CD14-positive monocyte (primary cell): ENCODE measurements around the gene STRN3. TPM values are rescaled to one million over a fixed set of nuclear protein-coding genes. Genes with fewer than 3 reads are reported as not detected.

Source experiments
- DNase-seq, 3 donors: peaks; one replicate each; pipeline ENCODE4 v3.0.0-alpha.2; 2011 to 2022
- H2AFZ ChIP-seq: 2 replicates; pipeline ENCODE4 v1.6.0; 2012; ENCODE audit warnings: mild to moderate bottlenecking, low read depth, low read length, inconsistent platforms; ENCODE audit not compliant: insufficient read depth, poor library complexity, severe bottlenecking
- H3K27ac ChIP-seq, 2 donors: 1 replicate in 1 of 2; 2 replicates in 1 of 2; pipeline ENCODE4 v1.5.1; 2012 to 2013; ENCODE audit warnings: low read length in 2 of 2, control low read depth in 1 of 2, inconsistent platforms in 1 of 2, low read depth in 1 of 2, mild to moderate bottlenecking in 1 of 2
- H3K27me3 ChIP-seq, 2 donors: one replicate each; pipeline versions ENCODE4 v1.6.0 to v1.6.1; 2011 to 2013; ENCODE audit warnings: low read length in 2 of 2; ENCODE audit not compliant: control insufficient read depth in 2 of 2, insufficient read depth in 2 of 2
- H3K36me3 ChIP-seq, 2 donors: replicated peaks in 1 of 2; 1 replicate in 1 of 2; 2 replicates in 1 of 2; pipeline versions ENCODE4 v1.5.1 to v1.6.1; 2012 to 2013; ENCODE audit warnings: low read length in 2 of 2, control low read depth in 1 of 2, inconsistent platforms in 1 of 2, mild to moderate bottlenecking in 1 of 2; ENCODE audit not compliant: insufficient read depth in 2 of 2, control insufficient read depth in 1 of 2
- H3K4me1 ChIP-seq, 2 donors: 1 replicate in 1 of 2; 2 replicates in 1 of 2; pipeline versions ENCODE4 v1.5.1 to v1.6.1; 2012 to 2013; ENCODE audit warnings: low read length in 2 of 2, control low read depth in 1 of 2, inconsistent platforms in 1 of 2, mild to moderate bottlenecking in 1 of 2, moderate library complexity in 1 of 2; ENCODE audit not compliant: insufficient read depth in 2 of 2, control insufficient read depth in 1 of 2
- H3K4me2 ChIP-seq: replicated peaks from 2 replicates; pipeline ENCODE3; 2012; ENCODE audit warnings: low read length, moderate library complexity, mild to moderate bottlenecking; ENCODE audit not compliant: poor library complexity, severe bottlenecking; ENCODE audit errors: extremely low read depth
- H3K4me3 ChIP-seq, 3 experiments: fragments of 200-600 bp in 1 of 3; sonication (generic) in 1 of 3; replicated peaks in 1 of 3; 1 replicate in 2 of 3; 2 replicates in 1 of 3; pipeline ENCODE4 v1.5.1; 2011 to 2013; ENCODE audit warnings: low read length in 3 of 3, mild to moderate bottlenecking in 3 of 3, control low read depth in 2 of 3, low read depth in 2 of 3, inconsistent platforms in 1 of 3, moderate library complexity in 1 of 3
- H3K79me2 ChIP-seq: 2 replicates; pipeline ENCODE4 v1.6.0; 2012; ENCODE audit warnings: mild to moderate bottlenecking, control low read depth, inconsistent platforms, low read length, moderate library complexity; ENCODE audit not compliant: insufficient read depth
- H3K9ac ChIP-seq: 2 replicates; pipeline ENCODE4 v1.6.0; 2017; ENCODE audit warnings: low read length, mild to moderate bottlenecking; ENCODE audit not compliant: insufficient read depth, poor library complexity, severe bottlenecking
- H3K9me3 ChIP-seq, 2 donors: replicated peaks in 1 of 2; 1 replicate in 1 of 2; 2 replicates in 1 of 2; pipeline versions ENCODE4 v1.5.1 to v1.6.1; 2012 to 2013; ENCODE audit warnings: low read length in 2 of 2, control low read depth in 1 of 2; ENCODE audit not compliant: control insufficient read depth in 1 of 2, insufficient read depth in 1 of 2
- H4K20me1 ChIP-seq: 2 replicates; pipeline ENCODE4 v1.6.0; 2012; ENCODE audit warnings: mild to moderate bottlenecking, low read length, control low read depth, moderate library complexity; ENCODE audit not compliant: insufficient read depth
- H3K27ac Mint-ChIP-seq, 7 donors: one replicate each; pipeline ENCODE4 v1.8.0; 2020; ENCODE audit warnings: mild to moderate bottlenecking in 7 of 7, mixed read lengths in 7 of 7, moderate library complexity in 6 of 7, inconsistent platforms in 2 of 7
- H3K27me3 Mint-ChIP-seq, 3 donors: one replicate each; pipeline ENCODE4 v1.8.0; 2021 to 2022; ENCODE audit warnings: low read depth in 3 of 3, mild to moderate bottlenecking in 3 of 3, mixed read lengths in 3 of 3, moderate library complexity in 3 of 3, inconsistent platforms in 1 of 3
- H3K36me3 Mint-ChIP-seq, 2 donors: one replicate each; pipeline ENCODE4 v1.8.0; 2020; ENCODE audit warnings: mixed read lengths in 2 of 2, inconsistent platforms in 1 of 2, mild to moderate bottlenecking in 1 of 2
- H3K4me1 Mint-ChIP-seq: one replicate; pipeline ENCODE4 v1.8.0; 2020; ENCODE audit warnings: mild to moderate bottlenecking, mixed read lengths
- H3K4me3 Mint-ChIP-seq, 2 donors: one replicate each; pipeline ENCODE4 v1.8.0; 2020; ENCODE audit warnings: mild to moderate bottlenecking in 2 of 2, mixed read lengths in 2 of 2, moderate library complexity in 1 of 2
- H3K9me3 Mint-ChIP-seq, 7 donors: one replicate each; pipeline ENCODE4 v1.8.0; 2020 to 2022; ENCODE audit warnings: mixed read lengths in 7 of 7, mild to moderate bottlenecking in 6 of 7, moderate library complexity in 6 of 7, inconsistent platforms in 2 of 7
- CTCF ChIP-seq: fragments of 200-600 bp; IDR thresholded peaks from one replicate; pipeline ENCODE4 v1.8.0; 2022; ENCODE audit warnings: antibody characterized with exemption, mild to moderate bottlenecking
- WGBS: methylation state at CpG from one replicate; pipeline ENCODE4 v1.1.5; 2013; ENCODE audit warnings: missing lambda C conversion rate; ENCODE audit not compliant: insufficient coverage; 5-methylcytosine and 5-hydroxymethylcytosine counted together
- intact Hi-C, 2 donors: fragments of 100-400 bp; cut with micrococcal nuclease; formaldehyde crosslinking; loops; one replicate each; pipeline versions ENCODE4 v1.15.0 to v1.15.1; 2023
- polyA plus RNA-seq, 3 donors: library from polyadenylated mRNA; depleted of rRNA in 1 of 3; unstranded in 2 of 3; stranded (reverse) in 1 of 3; fragments of 300-500 nt in 2 of 3; fragments of >200 nt in 1 of 3; fragmentation: Illumina TruSeq in 2 of 3; gene quantifications; 1 replicate in 2 of 3; 2 replicates in 1 of 3; pipeline ENCODE4 v1.2.3, GENCODE V29; 2012 to 2021

The STRN3 gene
- polyA plus RNA-seq, 3 donors: 1.0 to 12.0 (median 3.8) TPM

- H3K4me3 Mint-ChIP-seq: no peak overlapping the region
- Histone ChIP-seq H3K4me1 (peaks cover 5 to 9% of the 10 kb centered on the region in 2 donors), H3K27me3 (no peaks in the 10 kb centered on the region), H3K9me3 (no peaks in the 10 kb centered on the region), H3K36me3 (no peaks in the 10 kb centered on the region), H3K4me2 (no peak overlapping the region), H4K20me1 (no peaks in the 10 kb centered on the region), H3K79me2 (no peaks in the 10 kb centered on the region), H3K27ac (no peak overlapping the region), H3K4me3 (no peak overlapping the region), H3K9ac (no peak overlapping the region), H2AFZ (no peak overlapping the region)
- no peak for TF ChIP-seq CTCF
- H3K36me3 Mint-ChIP-seq: peaks cover 0 to under 1% of the 10 kb centered on the region in 2 donors
- peaks cover 0 to 4% (median 2%) of the 10 kb centered on the region in 7 donors for H3K9me3 Mint-ChIP-seq
- H3K4me1 Mint-ChIP-seq: peaks cover 18% of the 10 kb centered on the region
- intact Hi-C loops: no loop called here
- H3K27me3 Mint-ChIP-seq: peaks cover 0 to 1% (median 1%) of the 10 kb centered on the region in 3 donors
- no CpG with 5 or more reads among the region's 1 CpG for WGBS
- H3K27ac Mint-ChIP-seq: no peak overlapping the region
- DNase-seq: no peak
Measured at GRCh38 chr14:31042300-31042699, 16.1 kb upstream of the STRN3 start.

DNA sequence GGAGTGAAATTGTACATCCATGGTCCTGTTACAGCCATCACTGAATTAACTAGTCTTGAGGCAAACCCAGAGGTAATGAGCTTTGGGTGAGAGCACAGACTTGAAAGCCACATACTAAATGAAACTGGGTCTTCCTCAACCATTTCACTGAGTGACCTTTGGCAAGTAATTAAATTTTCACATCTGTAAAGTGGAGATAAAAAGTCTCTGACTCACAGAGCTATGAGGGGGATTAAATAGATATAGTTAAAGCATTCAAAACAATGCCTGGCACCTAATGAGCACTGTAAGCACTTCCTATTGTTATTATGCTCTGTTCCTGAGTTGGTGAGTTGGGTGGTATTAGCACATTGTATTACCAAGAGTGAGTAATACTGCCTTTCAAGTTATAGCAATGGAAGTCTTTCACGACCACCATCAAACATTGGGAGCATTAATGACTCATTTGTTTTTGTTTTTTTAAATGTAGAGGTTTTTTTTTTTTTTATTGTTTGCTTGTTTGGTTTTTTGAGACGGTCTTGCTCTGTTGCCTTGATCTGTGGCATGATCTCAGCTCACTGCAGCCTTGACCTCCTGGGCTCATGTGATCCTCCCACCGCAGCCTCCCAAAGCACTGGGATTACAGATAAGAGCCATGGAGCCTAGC is 12.5 kb upstream of the STRN3 start:
- H3K9me3 Mint-ChIP-seq: no peaks in the 10 kb centered on the region
- WGBS: no CpG with 5 or more reads among the region's 3 CpGs
- peak in 1 of 3 donors; percentile 12 for DNase-seq
- no peaks in the 10 kb centered on the region for H3K9me3 ChIP-seq
- no peak overlapping the region for H2AFZ ChIP-seq
- H3K4me1 ChIP-seq: peaks cover 5 to 9% of the 10 kb centered on the region in 2 donors
- no peaks in the 10 kb centered on the region for H3K79me2 ChIP-seq
- H4K20me1 ChIP-seq: no peaks in the 10 kb centered on the region
- intact Hi-C loops: loop anchor here in 1 of 2 donors (10.0 kb wide), 1 partner anchor 54 kb away; no protein-coding TSS in a partner anchor
- no peak overlapping the region for H3K4me2 ChIP-seq
- no peak overlapping the region for H3K9ac ChIP-seq
- peaks cover 17% of the 10 kb centered on the region for H3K4me1 Mint-ChIP-seq
- H3K4me3 Mint-ChIP-seq: no peak overlapping the region
- H3K27me3 Mint-ChIP-seq: no peaks in the 10 kb centered on the region
- peak overlapping the region in 1 of 7 donors; percentile 11 for H3K27ac Mint-ChIP-seq
- peaks cover 2 to 5% of the 10 kb centered on the region in 2 donors for H3K36me3 Mint-ChIP-seq
- no peak overlapping the region for H3K27ac ChIP-seq
- no peak for TF ChIP-seq CTCF
- no peak overlapping the region for H3K4me3 ChIP-seq
- H3K27me3 ChIP-seq: no peaks in the 10 kb centered on the region
- no peaks in the 10 kb centered on the region for H3K36me3 ChIP-seq
